ENCODE results near the gene F7. TPM values are rescaled to one million over a fixed set of nuclear protein-coding genes. Genes with fewer than 3 reads are reported as not detected.

The F7 gene
- not detected in 2 replicates for total RNA-seq

GRCh38 chr13:113105032-113105920, at the start of gene F7:
Gene F7, plus strand, starts transcription at chr13:113105791. Its CDS starts 51 bp downstream, at chr13:113105842.

GRCh38 chr13:113122550-113123225, 17.1 kb downstream of the F7 start, which contains the start of gene F10:
Gene F10, plus strand, starts transcription at chr13:113122799. Its CDS starts 57 bp downstream, at chr13:113122856.

DNA sequence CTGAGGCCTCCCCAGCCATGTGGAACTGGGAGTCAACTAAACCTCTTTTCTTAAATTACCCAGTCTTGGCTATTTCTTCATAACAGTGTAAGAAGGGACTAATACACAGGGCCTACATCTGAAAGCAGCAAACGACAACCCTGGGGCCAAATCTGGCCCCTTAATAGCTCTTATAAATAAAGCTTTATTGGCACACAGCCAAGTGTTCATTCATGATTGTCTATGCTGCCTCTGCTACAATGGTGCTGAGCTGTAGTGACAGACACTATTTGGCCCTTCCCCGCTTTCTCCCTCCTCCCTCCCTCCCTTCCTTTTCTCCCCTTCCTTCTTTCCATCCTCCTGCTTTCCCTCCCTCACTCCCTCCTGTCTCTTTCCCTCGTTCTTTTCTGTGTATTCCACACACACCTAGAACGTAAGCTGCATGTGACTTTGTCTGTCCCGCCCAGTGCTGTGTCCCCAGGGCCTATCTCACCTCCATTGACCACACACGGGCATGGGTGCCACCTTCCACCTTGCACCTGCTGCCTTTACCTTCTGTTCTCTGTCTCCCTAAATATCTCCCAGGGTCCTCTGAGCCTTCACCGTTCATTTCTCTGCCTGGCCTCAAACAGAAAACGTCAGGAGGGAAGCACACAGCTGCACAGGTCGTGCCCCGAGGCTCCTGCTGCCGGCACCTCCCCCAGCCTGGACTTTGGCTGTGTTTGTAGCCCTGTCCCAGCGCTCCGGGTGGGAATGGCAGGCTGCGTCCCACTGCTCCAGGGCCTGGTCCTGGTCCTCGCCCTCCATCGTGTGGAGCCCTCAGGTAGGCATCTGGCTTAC, 52.5 kb downstream of the F7 start, which contains the start of gene PROZ:
PROZ (plus strand) TSS at position 720 of the 819 bp plus-strand sequence; CDS start at position 733, 13 bp downstream.

Small RNA genes lying within 50 kb of the gene (small RNA-seq; reads per million reads assigned to genes)
- not detected for gene AL137002.1 (ENCODE audit: low replicate concordance)

Other genes with a start within 250 kb of the F7 start
- gene MCF2L, start 136.6 kb upstream of the F7 start, total RNA-seq, result 0.44 TPM in 1 of 2 replicates, not detected in the other
- 2.7 and 9.0 TPM in 2 replicates for gene F10, start 17.0 kb downstream of the F7 start, total RNA-seq
- gene PROZ, start 52.9 kb downstream of the F7 start, total RNA-seq, result not detected in 2 replicates
- 43.3 and 54.7 TPM in 2 replicates for gene PCID2, start 102.9 kb downstream of the F7 start, total RNA-seq
- gene CUL4A, start 103.8 kb downstream of the F7 start, total RNA-seq, result 82.9 and 126 TPM in 2 replicates
- 128 and 172 TPM in 2 replicates for gene LAMP1, start 191.4 kb downstream of the F7 start, total RNA-seq